GM12892 (cell line): ENCODE results near the gene SVOP.

Experiments used
- DNase-seq: peaks from one replicate; pipeline ENCODE4 v3.0.0; 2011; ENCODE audit not compliant: insufficient read length
- FAIRE-seq: peaks from 2 replicates; lab custom pipeline; 2011; peaks lifted over from hg19 to GRCh38; lab: Jason Lieb, UNC
- POLR2A ChIP-seq: IDR thresholded peaks from 2 replicates; pipeline ENCODE4 v1.6.1; 2011; ENCODE audit warnings: low read depth, low read length, control low read depth
- POLR2AphosphoS5 ChIP-seq: IDR thresholded peaks from 2 replicates; pipeline ENCODE4 v1.6.1; 2011; ENCODE audit warnings: low read depth, low read length, control low read depth
- TAF1 ChIP-seq: IDR thresholded peaks from 2 replicates; pipeline ENCODE4 v1.6.1; 2011; ENCODE audit warnings: low read depth, mild to moderate bottlenecking, control low read depth, low read length, borderline replicate concordance

Gene SVOP

DNA sequence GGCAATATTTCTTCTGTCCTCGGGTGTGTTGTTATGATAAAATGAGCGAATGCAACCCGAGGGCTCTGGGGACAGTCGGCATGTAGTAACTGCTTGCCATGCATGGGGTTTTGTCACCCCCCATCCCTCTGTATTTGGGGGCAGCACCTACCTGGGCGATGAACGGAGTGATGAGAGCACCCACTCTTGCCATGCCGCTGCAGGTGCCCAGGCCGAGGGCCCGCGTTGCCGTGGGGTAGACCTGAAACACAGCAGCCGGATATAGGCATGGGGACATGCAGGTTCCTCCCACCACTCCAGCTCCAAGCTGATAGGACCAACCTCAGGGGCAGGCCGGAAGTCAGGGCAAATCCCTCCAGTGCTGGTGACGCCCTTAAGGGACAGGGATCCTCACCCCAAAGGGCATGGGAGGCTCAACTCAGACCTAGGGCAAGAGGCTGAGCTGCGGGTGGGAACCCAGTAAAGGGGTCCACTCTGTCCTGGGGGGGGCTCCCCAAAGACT, 105.2 kb downstream of the SVOP start:
- FAIRE-seq (no peak), DNase-seq (no peak)
- TF ChIP-seq POLR2AphosphoS5 = no peak
- no peak for TF ChIP-seq TAF1
- TF ChIP-seq POLR2A = no peak

DNA sequence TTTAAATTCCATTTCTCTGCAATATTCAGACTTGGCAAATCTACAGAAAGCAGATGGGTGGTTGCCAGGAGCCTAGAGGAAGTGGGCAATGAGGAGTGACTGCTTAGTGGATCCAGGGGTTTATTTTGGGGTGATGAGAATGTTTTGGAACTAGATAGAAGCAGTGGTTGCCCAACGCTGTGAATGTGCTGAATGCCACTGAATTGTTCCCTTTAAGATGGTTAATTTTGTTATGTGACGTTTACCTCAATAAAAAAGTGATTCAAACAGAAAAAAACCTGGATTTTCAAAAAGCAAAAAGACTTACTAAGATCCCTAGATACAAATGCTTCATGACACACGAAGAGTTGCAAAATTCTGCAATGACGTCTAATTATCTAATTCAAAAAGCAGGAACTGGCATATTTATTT, 106.7 kb downstream of the SVOP start:
- no peak for FAIRE-seq
- no peak for TF ChIP-seq TAF1
- TF ChIP-seq POLR2AphosphoS5 = no peak
- no peak for TF ChIP-seq POLR2A
- DNase-seq = no peak

DNA sequence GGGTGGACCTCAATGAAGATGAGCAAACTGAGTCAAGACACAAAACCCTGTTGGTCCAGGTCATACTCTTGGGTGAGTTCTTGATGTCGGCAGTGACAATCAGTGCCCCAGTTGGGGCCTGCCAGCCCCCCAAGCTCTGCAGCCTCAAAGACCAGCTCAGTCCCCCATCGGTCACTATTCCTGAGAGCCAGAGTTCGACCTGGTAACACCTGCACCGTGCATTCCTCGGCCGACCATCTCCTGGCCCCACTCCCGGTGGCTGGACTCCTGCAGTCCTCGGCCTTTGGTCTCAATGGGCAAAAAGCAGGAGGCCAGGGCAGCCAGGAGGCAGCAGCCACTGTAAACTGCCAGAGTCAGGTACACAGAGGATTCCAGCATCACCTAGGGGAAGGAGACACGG, 108.5 kb downstream of the SVOP start:
- TF ChIP-seq POLR2AphosphoS5 (no peak), TAF1 (no peak), POLR2A (no peak)
- FAIRE-seq = no peak

DNA sequence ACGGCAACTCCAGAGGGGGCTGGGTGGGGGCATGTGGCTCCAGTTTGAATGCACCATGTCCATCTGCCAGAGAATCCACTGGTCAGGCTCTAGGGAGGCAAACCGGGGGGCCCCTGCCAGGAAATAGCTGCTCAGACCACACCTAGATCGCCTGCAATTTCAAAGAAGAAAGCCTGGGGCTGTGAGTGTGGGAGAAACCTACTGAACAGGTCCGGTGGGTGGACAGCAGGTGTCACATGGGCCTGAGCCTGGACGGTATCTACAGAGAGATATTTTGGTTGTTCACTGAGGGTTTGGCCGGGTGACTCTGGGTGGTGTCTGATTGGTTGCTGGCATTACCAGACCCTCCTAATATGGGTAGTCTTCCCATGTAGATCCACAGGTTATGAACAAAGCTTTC, 109.0 kb downstream of the SVOP start:
- TF ChIP-seq POLR2AphosphoS5 (no peak), POLR2A (no peak), TAF1 (no peak)
- FAIRE-seq (no peak), DNase-seq (no peak)

More for the DNA sequence above, 108.5 kb downstream of the SVOP start:
- no peak for DNase-seq

DNA sequence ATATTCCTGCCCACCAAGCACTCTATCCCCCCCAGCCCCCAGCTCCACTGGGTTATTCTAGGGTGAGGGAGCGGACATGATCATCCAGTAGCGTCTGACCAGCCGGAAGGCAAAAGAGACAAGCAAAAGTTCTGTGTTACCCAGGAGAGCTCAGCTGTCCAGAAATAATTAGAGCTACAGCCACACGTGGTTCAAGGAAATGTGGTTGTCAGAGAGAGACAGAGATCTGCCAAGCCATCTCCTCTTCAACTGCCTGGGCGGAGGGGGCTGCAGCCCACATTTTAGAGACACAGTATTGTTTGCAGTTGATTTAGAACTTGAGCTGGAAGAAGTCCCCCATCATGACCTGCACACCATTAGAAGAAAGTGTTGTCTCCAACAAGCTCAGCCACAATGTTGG, 110.5 kb downstream of the SVOP start:
- no peak for TF ChIP-seq TAF1
- no peak for TF ChIP-seq POLR2AphosphoS5
- no peak for TF ChIP-seq POLR2A
- FAIRE-seq (no peak), DNase-seq (no peak)

DNA sequence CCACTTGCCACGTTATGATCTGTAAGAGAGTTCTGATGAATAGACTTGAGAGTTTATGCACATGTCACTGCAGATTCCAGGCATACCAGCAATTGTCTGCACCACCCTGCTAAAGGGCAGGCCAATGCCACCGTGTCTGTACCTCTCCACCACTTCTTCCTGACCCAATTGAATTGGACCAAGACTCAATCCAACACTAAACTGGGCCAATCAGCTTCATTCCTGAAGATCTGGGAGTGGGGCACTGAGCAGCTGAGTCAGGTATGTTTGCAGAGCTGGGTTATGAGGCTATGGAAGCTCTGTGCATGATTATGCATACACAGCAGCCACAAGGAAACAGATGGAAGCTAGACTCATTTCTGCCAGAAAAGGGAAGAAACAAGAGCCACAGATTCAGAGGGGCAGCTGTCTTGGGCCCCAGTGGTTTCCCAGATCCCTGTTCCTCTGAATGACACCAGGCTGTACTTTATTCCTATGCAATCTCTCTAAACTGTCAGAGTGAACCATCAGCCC, 113.0 kb downstream of the SVOP start:
- DNase-seq (no peak), FAIRE-seq (no peak)
- no peak for TF ChIP-seq POLR2A

DNA sequence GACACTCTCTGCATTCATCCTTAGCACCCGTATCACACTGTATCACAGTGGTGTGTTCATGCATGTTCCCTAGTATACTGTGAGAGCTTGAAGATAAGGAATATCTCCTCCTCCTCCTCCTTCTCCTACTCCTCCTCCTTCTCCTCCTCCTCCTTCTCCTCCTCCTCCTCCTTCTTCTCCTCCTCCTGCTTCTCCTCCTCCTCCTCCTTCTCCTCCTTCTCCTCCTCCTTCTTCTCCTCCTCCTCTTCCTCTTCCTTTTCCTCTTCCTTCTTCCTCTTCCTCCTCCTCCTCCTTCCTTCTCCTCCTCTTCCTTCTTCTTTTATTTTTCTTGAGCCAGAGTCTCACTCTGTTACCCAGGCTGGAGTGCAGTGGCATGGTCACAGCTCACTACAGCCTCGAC, 113.9 kb downstream of the SVOP start:
- no peak for DNase-seq
- no peak for FAIRE-seq
- TF ChIP-seq POLR2AphosphoS5 (no peak), TAF1 (no peak)

DNA sequence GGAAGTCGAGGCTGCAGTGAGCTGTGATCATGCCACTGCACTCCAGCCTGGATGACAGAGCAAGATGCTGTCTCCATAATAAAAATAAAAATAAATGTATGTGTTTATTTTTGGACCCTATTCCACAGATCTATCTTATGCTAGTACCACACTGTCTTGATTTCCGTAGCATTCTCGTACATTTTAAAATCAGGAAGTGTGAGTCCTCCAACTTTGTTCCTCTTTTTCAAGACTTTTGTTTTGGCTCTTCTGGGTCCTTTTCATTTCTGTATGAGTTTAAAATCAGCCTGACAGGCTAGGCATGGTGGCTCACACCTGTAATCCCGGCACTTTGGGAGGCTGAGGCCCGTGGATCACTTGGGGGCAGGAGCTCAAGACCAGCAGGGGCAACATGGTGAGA, 115.1 kb downstream of the SVOP start:
- TF ChIP-seq POLR2AphosphoS5 (no peak), TAF1 (no peak), POLR2A (no peak)
- DNase-seq (no peak), FAIRE-seq (no peak)

DNA sequence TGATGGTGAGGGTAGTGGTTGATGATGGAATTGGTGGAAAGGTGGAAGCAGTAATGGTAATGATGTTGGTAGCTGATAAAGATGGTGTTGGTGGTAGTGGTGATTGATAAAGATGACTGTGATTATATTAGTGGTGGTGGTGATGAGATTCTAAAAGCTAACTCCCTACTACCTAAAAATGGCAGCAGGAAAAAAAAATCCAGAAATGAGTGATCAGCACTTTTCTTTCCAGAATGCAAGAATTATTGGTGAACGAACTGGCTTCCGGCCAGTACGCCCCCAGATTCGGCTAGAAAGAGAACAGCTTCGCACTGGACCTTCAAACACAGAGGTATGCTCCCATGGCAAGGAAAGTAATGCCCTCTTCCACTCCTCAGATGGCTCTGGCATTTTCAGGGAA, 121.7 kb downstream of the SVOP start:
- FAIRE-seq = no peak
- DNase-seq = no peak

DNA sequence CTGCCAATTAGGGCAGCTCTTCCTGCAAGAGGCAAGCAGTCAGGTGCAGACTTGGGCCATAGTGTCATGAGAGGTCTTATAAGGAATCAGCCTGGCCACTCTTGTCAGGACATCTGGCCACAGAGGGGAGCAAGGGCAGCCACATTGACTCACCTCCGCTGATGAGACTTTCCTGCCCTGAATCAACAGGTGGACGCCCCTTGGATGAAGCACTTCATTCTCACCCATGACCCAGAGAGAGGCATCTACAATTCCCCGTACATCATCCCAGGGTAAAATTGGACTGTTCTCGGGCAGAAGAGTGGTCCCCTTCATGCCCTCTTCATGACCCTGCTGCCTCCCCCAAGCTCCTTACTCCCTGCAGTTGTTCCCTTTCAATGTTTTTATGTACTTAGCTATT, 124.1 kb downstream of the SVOP start:
- DNase-seq = no peak
- TF ChIP-seq POLR2AphosphoS5 (no peak), TAF1 (no peak), POLR2A (no peak)
- FAIRE-seq = no peak

More for the DNA sequence above, 121.7 kb downstream of the SVOP start:
- TF ChIP-seq POLR2AphosphoS5 (no peak), TAF1 (no peak), POLR2A (no peak)

DNA sequence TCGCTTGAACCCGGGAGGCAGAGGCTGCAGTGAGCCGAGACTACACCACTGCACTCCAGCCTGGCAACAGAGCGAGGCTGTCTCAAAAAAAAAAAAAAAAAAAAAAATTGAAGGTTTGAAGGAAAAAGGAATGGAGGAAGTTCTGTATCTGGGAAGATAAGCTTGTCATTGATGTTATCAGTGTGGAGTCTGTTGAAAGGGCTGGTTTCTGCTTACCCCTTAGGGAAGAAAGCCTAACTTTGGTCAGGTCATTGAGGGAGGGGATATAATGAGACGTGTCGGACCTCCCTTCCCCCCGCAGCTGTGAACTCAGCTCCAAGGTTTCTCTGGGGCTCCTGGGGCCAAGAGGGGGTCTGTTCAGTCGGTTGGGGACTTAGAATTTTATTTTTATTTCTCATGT, 124.5 kb downstream of the SVOP start:
- no peak for FAIRE-seq
- TF ChIP-seq POLR2AphosphoS5 (no peak), POLR2A (no peak), TAF1 (no peak)
- no peak for DNase-seq

DNA sequence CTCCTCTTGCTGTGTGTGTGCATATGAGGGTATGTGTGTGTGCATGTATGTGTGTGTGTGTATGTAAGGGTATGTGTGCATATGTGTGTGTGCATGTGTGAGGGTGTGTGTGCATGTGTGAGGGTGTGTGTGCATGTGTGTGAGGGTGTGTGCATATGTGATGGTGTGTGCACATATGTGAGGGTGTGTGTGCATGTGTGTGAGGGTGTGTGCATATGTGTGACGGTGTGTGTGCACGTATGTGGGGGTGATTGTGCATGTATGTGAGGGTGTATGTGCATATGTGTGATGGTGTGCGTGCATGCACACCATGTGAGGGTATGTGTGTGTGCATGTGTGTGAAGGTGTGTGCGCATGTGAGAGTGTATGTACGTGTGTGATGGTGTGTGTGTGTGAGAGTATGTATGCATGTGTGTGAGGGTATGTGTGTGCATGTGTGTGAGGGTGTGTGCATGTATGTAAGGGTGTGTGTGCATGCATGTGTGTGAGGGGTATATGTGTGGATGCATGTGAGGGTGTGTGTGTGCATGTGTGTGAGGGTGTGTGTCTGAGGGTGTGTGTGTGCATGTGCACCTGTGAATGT, 125.6 kb downstream of the SVOP start:
- DNase-seq (no peak), FAIRE-seq (no peak)
- TF ChIP-seq POLR2A (no peak), POLR2AphosphoS5 (no peak), TAF1 (no peak)

DNA sequence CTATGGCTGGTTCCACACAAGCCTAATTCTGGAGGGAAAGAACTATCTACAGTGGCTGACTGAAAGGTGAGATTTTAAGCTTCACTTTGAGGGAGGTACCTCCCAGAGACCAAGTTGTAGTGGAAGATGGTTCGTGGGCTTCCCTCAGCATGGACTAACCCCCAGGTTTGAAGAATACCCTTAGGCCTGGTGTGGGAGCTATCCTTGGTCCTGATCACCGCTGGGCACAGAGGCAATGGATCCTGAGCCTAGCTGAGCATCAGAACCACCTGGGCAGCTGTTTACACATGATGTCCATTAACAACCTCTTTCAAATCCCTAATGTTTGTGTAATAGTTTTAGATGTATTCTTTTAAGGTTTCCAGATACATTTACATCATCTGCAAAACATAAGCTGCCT, 130.7 kb downstream of the SVOP start:
- DNase-seq (no peak), FAIRE-seq (no peak)
- TF ChIP-seq TAF1 = no peak
- no peak for TF ChIP-seq POLR2AphosphoS5
- no peak for TF ChIP-seq POLR2A

DNA sequence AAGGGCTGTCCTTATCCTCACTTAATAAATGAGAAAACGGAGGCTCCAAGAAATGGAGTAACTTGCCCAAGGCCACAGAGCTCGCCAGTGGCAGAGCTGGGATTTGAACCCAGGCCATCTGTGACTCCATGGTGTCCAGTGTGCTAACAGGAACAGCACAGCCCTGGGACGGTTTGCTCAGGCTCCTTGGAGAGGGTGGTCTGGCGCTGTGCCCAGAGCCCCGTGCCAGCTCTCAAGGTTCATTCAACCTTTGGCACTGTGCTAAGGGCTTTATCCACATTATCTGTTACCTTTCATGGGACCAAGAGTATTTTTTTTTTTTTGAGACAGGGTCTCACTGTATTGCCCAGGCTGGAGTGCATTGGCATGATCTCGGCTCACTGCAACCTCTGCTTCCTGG, 132.8 kb downstream of the SVOP start:
- DNase-seq = no peak
- no peak for FAIRE-seq

More for the DNA sequence above, 132.8 kb downstream of the SVOP start:
- TF ChIP-seq POLR2AphosphoS5 = no peak
- TF ChIP-seq TAF1 = no peak
- TF ChIP-seq POLR2A = no peak
